BJ (cell line): ENCODE data around the gene L3MBTL4. TPM values are rescaled to one million over a fixed set of nuclear protein-coding genes. Genes with fewer than 3 reads are reported as not detected.

Experiments used
- CTCF ChIA-PET: fragments of 350-600 bp; formaldehyde crosslinking; extraction: SDS; loops from one replicate; lab custom pipeline; 2021; ENCODE audit warnings: antibody characterized with exemption, inconsistent platforms; lab: Yijun Ruan, JAX
- POLR2A ChIA-PET: fragments of 300-600 bp; sonication (Branson Sonifier 250); formaldehyde crosslinking; extraction: SDS; loops from one replicate; lab custom pipeline; 2021; ENCODE audit warnings: antibody characterized with exemption; lab: Charles Lee
- DNase-seq: peaks from one replicate; pipeline ENCODE4 v3.0.0-alpha.2; 2011; ENCODE audit warnings: low read depth
- H3K27me3 ChIP-seq: 2 replicates; pipeline ENCODE4 v1.6.0; 2011; ENCODE audit warnings: low read length; ENCODE audit not compliant: control insufficient read depth, insufficient read depth
- H3K36me3 ChIP-seq: 2 replicates; pipeline ENCODE4 v1.5.1; 2011; ENCODE audit warnings: low read length; ENCODE audit not compliant: control insufficient read depth, insufficient read depth
- H3K4me3 ChIP-seq: 2 replicates; pipeline ENCODE4 v1.5.1; 2011; ENCODE audit warnings: low read depth, mild to moderate bottlenecking, control low read depth, low read length
- polyA plus RNA-seq: library from polyadenylated mRNA; depleted of rRNA; stranded (reverse); fragments of >200 nt; gene quantifications from 2 replicates; pipeline ENCODE4 v1.2.3, GENCODE V29; 2011
- TF ChIP-seq, protein P1 (sequence below): IDR thresholded peaks from 2 replicates; pipeline ENCODE4 v1.5.1; 2011; ENCODE audit warnings: low read depth, mild to moderate bottlenecking, control low read depth, inconsistent platforms, low read length, moderate library complexity; ENCODE audit not compliant: insufficient read depth

The L3MBTL4 gene
- polyA plus RNA-seq, 1 experiment: not detected

DNA sequence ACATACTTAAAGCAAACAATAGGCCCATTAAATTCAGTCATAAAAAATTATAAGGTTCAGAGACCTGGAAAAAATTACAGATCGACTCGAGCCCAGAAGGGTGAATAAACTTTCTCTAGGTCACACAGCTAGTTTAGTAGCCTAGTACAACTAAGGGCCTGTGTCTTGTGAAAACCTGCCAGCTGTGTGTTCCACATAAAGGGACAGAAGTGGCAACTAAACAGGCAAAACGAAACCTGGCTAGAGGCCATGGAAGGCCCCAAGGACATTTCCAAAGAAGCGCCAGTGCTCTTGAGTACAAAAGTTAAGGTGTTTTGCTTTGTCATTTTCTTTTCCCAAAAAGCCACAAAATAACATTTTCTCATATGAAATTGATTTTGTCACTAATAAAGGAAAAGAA is 164.9 kb downstream of the L3MBTL4 start:
- no peak for DNase-seq
- H3K27me3 ChIP-seq: no peaks in the 10 kb centered on the region
- CTCF ChIA-PET: interaction anchor here (0.6 kb wide), 1 partner anchor 158 kb away, joined by 3 read pairs; no protein-coding TSS in a partner anchor
- H3K4me3 ChIP-seq: no peak overlapping the region
- POLR2A ChIA-PET: no interaction called here
- TF ChIP-seq, protein P1, sequence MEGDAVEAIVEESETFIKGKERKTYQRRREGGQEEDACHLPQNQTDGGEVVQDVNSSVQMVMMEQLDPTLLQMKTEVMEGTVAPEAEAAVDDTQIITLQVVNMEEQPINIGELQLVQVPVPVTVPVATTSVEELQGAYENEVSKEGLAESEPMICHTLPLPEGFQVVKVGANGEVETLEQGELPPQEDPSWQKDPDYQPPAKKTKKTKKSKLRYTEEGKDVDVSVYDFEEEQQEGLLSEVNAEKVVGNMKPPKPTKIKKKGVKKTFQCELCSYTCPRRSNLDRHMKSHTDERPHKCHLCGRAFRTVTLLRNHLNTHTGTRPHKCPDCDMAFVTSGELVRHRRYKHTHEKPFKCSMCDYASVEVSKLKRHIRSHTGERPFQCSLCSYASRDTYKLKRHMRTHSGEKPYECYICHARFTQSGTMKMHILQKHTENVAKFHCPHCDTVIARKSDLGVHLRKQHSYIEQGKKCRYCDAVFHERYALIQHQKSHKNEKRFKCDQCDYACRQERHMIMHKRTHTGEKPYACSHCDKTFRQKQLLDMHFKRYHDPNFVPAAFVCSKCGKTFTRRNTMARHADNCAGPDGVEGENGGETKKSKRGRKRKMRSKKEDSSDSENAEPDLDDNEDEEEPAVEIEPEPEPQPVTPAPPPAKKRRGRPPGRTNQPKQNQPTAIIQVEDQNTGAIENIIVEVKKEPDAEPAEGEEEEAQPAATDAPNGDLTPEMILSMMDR: no peak
- H3K36me3 ChIP-seq: no peaks in the 10 kb centered on the region

DNA sequence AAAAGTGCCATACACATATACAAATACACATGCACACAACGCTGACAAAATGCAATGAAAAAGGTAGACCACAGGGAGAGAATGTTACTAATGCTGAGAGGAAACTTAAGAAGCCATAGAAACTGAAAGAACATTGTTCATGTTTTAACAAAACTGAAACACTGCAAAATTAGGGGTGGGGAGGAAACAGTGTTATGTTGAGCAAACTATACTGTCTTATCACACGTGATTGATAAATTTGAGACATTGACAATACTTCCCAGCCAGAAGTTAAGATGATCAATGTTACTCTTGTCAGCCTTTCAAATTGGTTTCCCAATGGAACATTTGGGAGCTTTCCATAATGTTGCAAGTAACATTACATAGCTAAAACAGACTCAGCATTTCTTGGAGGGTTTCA is 165.5 kb downstream of the L3MBTL4 start:
- ChIA-PET CTCF (interaction anchor here (0.6 kb wide), 1 partner anchor 159 kb away, joined by 3 read pairs; no protein-coding TSS in a partner anchor), POLR2A (no interaction called here)
- TF ChIP-seq, protein P1: no peak
- no peaks in the 10 kb centered on the region for H3K36me3 ChIP-seq
- no peak for DNase-seq
- H3K4me3 ChIP-seq: no peak overlapping the region
- no peaks in the 10 kb centered on the region for H3K27me3 ChIP-seq

DNA sequence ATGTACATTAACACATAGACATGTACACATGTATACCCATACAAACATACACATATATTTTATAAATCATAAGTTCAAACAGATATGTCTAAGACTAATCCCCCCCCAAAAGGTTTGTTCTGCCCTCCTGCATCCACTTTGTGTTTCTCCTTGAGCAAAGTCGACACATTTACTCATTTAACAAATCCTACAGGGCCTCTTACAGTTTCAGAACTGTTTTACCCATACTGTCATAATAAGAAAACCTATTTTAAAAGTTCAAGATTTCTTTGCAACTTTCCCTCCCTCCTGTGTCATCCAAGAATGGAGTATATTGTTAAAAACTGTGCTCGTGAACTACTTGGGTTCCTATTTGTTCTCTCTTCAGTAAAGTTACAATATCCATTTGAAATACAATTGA is 166.7 kb downstream of the L3MBTL4 start:
- Histone ChIP-seq H3K4me3 (no peak overlapping the region), H3K27me3 (no peaks in the 10 kb centered on the region), H3K36me3 (no peaks in the 10 kb centered on the region)
- ChIA-PET POLR2A (no interaction called here), CTCF (no interaction called here)
- no peak for DNase-seq
- TF ChIP-seq, protein P1: no peak

DNA sequence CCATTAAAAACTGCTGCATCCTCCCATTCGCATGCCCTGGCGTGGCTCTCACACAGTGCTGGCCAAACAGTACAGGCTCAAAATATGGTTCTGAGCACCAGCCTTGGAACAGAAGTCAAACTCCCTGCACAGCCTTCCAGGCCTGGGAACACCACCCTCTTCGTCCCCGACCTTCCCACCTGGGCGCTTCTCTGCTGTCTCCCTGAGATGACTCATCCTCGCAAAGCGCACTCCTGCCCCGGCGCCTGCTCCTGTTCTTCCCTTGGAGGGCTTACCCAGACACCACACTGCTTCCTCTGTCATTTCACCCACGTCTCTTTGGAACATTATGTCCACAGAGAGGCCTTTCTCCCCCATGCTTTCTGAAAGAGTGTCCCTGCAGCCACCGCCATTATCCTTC is 172.7 kb downstream of the L3MBTL4 start:
- DNase-seq: no peak
- ChIA-PET POLR2A (no interaction called here), CTCF (no interaction called here)
- no peak overlapping the region for H3K4me3 ChIP-seq
- H3K27me3 ChIP-seq: no peaks in the 10 kb centered on the region
- H3K36me3 ChIP-seq: no peaks in the 10 kb centered on the region
- TF ChIP-seq, protein P1: no peak

DNA sequence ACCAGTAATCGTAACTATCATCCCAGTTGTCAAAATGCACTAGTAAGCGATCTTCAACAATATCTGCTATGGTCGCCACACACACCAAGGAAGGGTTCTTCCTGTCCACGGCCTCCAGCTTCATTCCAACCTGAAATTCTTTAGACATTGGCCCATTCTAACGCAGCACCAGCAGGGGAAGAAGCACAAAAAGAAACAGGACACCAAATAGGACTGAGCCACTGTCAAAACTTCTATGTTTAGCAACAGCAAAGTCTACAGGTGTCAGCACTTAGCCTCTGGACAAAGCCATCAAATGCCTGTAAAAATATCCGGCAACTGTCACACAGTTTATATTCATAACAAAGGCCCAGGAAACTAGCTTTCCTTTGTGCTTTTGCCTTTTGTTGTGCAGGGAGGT is 175.0 kb downstream of the L3MBTL4 start:
- CTCF ChIA-PET: interaction anchor here (0.6 kb wide), 1 partner anchor 916 kb away, joined by 3 read pairs; no protein-coding TSS in a partner anchor
- DNase-seq: no peak
- Histone ChIP-seq H3K27me3 (no peaks in the 10 kb centered on the region), H3K4me3 (no peak overlapping the region), H3K36me3 (no peaks in the 10 kb centered on the region)
- POLR2A ChIA-PET: no interaction called here
- TF ChIP-seq, protein P1: no peak
